Pulmonary artery endothelial cell (primary cell): ENCODE data around the gene ITPK1. TPM values are rescaled to one million over a fixed set of nuclear protein-coding genes. Genes with fewer than 3 reads are reported as not detected.

Source experiments
- DNase-seq: peaks from one replicate; pipeline ENCODE4 v3.0.0-alpha.2; 2011; ENCODE audit warnings: low read depth, low spot score
- total RNA-seq: library from RNA; depleted of rRNA; stranded (reverse); fragments of >200 nt; gene quantifications from 2 replicates; pipeline ENCODE4 v1.2.3, GENCODE V29; 2014

ITPK1 gene
- total RNA-seq, 1 donor from 2014 or later = 28.1 TPM

DNA sequence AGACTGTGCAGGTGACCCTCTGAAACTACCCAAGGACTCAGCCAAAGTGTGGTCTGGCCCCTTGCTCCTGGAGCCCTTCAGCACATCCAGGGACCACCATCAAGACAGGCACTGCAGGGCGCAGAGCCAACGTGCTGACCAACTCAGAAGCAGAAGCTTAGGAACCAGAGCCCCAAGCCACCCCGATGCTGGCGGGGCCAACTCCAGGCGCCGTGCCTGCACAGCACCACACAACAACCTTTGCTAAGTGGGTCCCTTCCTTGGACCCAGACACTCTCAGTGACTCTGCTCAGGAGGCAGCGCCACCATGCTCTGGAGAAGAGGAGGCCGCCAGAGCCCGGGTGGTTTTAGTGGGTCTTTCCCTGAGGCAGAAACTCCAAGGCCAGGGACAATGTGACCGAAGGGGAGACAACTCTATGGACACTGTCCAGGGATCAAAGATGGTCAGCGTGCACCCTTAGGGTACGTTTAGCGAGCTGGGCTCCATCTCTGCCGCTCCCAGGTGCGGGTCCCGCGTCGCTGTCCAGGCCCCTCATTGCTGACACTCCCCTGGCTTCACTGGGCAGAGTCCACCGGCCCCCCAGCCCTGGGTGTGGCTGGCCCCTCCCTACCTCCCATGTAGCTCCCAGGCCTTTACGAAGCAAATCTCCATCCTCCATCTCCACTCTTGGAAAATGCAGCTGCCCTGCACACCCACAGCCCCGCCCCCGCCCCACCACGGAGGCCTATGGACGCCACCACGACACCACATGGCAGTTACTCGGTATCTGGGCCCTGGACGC, 176.6 kb downstream of the ITPK1 start:
- no peak for DNase-seq

GRCh38 chr14:92938235-92938875, 177.4 kb downstream of the ITPK1 start:
- no peak for DNase-seq

DNA sequence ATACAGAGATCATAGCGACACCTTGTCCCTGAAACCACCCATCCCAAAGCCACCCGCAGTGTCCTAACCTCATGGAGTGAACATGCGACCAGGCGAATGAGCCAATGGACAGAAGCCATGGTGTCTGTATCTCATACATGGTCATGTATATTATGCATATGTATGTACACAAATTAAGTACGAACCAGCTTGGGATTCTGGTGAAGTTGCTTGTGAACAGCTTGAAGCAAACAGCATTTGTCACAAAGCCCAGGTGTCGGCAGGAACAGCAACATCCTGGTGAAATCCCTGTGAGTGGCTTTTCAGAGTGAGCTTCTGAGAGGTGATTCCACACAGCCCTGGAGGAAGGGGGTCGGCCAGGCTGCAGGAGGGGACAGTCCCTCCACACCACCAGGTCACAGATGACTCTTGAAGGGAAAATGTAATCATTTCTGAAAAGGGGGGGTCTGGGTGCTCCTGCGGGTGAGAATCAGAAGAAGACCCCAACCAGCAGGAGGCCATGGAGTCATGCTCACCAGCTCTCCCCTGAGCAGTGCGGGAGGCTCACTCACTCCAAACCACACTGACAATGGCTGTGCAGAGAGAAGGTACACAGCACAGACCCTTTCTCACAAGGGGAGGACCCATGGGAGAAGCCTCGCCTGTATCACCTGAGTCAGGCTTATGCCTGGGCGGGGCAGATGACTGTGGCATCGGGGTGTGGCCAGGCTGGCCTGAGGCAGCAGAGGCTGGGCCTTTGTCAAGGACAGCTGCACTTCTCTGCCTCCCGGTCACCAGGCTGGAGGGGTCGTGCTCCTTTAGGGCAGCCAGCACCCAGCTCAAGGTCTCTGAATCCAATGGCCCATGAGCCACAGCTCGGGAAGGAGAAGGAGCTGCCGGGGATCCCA, 178.4 kb downstream of the ITPK1 start:
- no peak for DNase-seq

DNA sequence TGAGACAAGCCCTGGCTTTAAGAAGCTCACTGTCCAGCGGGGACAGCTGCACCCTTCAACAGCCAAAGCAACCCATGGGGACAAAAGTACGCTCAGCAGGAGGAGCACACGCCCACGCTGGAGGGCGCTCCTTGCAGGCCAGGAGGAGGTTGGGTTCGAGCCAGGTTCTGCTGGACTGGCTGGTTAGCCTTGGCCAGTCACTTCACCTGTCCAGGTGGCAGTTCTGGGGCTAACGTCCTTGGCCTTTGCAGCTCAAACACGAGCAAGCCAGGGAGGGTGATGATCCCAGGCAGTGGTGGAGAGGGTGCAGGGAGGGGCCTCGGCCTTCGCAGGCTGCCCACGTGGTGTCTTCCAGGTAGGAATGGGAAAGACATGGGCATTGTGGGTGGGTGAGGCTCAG, 179.6 kb downstream of the ITPK1 start:
- no peak for DNase-seq

DNA sequence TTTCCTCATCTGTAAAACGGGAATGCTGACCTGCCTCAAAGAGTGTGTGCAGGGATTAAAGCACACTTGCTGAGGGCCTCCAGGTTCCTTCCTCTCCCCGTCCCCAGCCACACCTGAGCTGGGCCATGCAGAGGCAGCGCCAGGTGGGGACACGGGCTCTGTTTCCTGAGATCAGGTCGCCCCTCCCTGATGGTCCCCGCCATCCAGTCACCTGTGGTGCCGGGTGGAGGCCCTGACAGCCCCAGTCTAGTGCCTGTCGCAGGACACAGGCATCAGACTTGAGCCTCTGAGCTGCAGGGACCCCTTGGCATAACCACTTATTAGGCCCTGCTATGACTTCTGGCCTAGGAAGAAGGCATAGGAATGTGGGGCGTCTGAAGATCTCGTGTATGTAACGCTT, 180.3 kb downstream of the ITPK1 start:
- no peak for DNase-seq

GRCh38 chr14:92934196-92935085, 181.3 kb downstream of the ITPK1 start:
- DNase-seq = no peak

DNA sequence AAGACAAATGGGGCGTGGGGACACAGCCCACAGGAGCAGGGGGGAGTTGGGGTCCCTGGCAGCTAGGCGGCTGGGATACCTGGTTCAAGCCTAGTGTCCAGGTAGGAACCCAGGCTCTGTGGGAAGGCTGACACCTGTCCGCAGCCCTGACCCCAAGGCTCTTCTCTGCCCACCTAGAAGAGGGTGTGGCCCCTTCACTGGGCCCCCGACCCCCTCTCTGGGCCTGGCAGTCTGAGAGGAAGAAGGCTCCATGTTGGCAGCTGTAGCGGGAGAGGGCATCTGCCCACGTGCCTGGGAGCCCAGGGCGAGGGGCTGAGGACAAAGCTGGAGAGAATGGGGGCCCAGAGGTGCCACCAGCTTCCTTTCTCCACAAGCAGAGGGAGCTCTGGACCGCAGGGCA, 182.2 kb downstream of the ITPK1 start:
- no peak for DNase-seq

DNA sequence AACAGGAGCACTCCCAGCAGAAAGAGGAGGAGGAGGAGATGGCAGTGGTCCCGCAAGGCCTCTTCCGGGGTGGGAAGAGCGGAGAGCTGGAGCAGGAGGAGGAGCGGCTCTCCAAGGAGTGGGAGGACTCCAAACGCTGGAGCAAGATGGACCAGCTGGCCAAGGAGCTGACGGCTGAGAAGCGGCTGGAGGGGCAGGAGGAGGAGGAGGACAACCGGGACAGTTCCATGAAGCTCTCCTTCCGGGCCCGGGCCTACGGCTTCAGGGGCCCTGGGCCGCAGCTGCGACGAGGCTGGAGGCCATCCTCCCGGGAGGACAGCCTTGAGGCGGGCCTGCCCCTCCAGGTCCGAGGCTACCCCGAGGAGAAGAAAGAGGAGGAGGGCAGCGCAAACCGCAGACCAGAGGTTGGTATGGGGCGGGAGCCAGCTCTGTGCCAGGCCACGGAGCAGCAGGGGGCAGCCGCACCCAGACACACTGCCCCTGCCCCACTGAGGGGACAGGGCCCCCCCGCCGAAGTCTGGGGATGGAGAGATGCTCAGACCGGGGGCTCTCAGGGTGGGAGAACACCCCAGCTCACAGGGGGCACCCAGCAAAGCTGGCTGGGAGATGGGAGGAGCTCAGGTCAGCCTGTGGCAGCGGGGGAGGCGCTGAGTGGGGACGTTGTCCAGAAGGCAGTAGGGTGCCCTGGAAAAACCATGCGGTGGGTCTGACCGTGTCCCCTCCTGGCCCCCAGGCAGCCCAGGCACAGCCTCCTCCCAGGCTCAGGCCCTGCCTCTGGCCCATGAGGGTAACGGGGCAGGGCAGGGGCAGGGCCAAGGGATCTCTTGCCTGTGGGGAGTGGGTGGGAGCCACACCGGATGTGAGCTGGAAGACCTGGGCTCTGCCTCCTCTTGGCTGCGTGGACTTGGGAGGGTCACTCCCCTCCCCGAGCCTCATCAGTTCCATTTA, 183.0 kb downstream of the ITPK1 start:
- no peak for DNase-seq

- DNase-seq = no peak
These were observed 183.9 kb downstream of the ITPK1 start for GRCh38 chr14:92931681-92932447.

- no peak for DNase-seq
These were observed 184.8 kb downstream of the ITPK1 start for GRCh38 chr14:92930737-92931602.

- no peak for DNase-seq
These were observed 185.8 kb downstream of the ITPK1 start for GRCh38 chr14:92929689-92930608.

- no peak for DNase-seq
These were observed 186.6 kb downstream of the ITPK1 start for GRCh38 chr14:92928961-92929688.

DNA sequence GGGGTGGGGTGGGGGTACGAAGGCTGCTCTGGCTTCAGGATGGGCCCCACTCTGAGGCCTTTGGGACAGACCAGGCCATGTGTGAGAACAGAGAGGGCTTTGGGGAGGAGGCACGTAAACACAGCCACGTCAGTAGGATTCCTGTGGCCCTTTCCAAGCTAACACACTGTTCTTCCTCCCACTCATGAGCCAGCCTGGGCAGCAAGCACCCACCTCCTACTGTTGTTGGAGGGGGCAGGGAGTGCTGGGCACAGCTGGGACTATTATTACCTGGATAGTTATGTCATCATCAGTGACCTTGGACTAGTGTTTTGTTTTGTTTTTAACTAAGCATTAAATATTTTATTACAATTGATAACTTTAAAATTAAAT, 187.5 kb downstream of the ITPK1 start:
- no peak for DNase-seq

DNA sequence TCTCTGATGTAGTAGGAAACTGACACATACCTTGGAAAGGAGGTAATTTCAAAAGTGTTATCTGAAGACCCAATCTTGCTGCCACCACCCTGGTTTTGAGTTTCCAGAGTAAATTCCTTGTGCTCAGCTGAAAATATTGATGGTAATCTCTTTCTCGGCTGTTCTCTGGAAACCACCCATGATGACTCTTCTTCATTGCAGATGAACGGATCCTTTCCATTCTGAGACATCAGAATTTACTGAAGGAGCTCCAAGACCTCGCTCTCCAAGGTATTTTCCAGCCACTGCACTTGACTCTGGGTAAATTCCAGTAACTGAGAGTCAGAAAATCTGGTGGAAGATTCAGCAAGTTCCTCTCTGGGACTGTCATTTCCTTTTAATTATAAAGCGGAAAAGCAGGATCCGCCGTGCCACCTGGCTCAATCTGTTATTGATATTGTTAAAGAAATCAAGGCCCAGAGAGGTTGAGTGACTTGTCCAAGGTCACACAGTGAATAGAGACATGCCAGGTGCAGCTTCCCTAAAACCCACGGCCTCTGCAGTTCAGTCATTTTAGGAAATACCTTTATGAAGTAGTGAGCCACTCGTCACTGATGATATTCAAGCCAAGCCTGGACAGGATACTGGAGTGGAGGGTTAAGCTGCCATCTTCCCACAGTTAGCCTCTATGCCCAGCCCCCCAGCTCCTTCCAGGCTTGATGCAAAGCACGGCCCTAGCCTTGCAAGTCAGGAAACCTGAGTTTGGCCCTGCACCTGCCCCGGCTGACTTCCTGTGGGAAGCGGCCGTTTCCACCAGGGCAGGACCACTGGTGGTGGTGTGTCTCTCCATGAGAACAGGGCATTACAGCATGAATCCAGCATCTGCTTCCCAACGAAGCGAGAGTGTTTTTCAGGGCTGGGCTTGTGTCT, 188.1 kb downstream of the ITPK1 start:
- no peak for DNase-seq

GRCh38 chr14:92926931-92927330, 188.8 kb downstream of the ITPK1 start:
- no peak for DNase-seq
